Nucleus accumbens (tissue), 56 donors: ENCODE measurements around the gene ADAMTS6.
A peak's percentile ranks its signal among the peaks of the same experiment; 100 is the strongest.

Source experiments
- DNase-seq, 56 donors: peaks; one replicate each; lab custom pipeline; 2025; lab: John Stamatoyannopoulos, UW

The ADAMTS6 gene

DNA sequence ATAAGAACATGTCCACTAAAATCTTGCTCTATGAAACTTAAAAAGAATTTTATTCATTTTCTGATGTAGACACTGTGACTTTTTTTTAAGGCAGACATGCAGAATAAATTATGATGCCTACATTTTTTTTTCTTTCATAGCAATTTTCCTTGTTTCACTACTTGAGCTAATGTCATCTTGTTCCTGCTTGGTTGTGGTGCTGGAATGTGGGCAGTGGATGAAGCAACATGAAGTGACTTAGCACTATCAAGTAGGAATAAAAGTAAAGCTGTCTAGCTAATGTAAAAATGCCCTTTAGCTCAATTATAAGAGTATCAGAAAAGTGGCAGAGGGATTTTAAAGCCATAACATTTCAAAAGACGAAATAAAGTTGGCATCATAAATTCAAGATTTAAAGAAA lies 191.0 kb downstream of the ADAMTS6 start:
- DNase-seq, result no peak

DNA sequence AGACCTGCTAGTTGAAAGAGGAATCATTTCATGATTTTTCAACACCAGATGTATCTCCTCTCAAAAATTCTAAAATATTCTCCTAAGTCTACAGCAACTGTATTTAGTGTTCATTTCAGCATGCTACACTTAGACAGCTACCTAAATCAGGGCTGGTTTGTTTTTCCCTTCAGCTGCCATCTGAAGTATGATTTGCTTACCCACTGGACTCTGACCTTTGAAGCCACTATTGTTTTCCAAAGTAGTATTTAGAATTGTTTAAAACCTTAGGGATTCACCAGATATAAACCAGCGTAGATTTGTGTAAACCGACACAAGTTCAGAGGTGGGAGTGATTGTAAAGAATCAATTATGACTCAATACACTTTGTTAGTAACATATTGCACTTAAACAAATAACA lies 193.1 kb downstream of the ADAMTS6 start:
- no peak for DNase-seq

DNA sequence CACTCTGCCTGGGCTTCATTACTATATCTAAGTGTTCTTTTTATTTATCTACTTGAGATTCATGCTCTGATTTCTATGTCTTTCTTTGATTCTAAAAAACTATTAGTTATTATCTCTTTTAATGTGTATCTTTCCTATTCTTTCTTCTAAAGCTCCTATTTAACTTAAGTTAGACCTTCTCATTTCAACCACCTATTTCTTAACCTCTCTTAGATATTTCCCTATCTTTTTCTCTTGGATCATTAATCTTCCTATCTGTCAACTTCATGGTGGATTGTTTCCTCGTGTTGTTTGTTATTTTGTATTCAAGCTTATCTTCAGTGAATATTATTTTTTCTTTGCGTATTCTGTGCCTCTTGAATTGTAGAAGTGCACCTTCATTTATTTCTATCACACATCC lies 202.1 kb downstream of the ADAMTS6 start:
- no peak for DNase-seq

DNA sequence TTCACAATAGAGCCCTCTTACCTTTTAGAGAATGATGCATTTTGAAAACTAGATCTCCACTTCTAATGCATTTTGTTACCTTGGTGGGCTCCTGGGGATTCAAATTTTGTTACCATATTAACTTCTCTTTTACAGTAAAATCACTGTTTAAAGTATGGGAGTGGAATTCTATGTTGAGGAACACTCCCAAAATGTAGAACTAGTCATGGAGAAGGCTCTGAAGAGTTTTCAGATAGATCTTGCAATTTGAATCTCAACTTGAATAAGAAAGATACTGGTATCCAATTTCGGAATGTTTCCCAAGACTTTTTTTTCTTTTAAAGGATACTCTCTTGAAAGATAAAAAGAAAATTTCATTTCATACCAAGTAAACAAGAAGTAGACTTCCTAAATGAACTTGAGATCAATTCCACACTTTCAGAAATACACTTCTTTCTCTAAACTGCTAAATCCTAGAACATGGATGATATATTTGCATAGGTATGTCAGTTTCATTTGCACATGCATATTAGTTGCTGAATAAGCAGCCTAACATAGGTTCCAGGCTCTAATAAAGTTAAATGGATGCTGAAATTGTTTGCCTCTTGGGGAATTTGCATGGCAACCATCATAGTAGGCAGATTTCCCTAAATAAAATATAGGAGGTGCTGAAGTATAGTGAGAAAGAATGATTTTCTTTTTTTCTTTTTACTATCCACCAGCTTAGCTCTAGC lies 205.4 kb downstream of the ADAMTS6 start:
- no peak for DNase-seq

DNA sequence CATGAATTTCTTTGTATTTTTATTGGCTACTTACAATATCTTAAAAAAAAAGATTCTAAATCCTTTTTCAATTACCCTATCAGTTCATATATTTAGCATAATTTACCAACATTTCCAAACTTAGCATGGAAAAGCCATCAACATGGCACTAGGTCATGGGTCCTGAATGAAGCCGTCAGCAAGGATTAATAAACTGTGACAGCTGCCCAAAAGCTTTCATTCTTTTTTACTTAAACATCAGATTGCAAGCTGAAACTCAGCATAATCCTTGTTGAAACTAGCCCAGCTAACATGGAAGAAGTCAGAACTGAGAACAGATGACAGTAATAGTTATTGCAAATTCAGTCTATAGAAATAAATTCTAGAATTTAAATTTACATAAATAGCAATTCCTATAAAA lies 209.8 kb downstream of the ADAMTS6 start:
- DNase-seq, result no peak

DNA sequence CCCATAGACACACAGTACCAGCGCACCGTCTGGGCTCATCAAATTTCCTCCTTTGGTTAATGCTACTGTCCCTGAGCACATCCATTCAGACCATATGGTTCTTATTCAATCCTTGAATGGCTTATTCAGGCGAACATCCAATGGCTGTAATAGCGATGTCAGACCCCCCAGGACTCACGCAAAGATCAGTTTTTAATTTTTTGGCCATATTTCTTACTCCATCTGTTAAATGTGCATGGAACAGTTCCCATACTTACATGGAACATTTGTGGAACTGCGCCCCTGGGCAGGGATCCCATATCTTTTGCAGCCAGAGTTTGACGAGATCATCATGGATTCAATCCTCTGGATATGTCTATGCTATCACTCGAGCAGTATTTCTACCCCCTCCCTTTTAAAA lies 213.2 kb downstream of the ADAMTS6 start:
- DNase-seq, result no peak

DNA sequence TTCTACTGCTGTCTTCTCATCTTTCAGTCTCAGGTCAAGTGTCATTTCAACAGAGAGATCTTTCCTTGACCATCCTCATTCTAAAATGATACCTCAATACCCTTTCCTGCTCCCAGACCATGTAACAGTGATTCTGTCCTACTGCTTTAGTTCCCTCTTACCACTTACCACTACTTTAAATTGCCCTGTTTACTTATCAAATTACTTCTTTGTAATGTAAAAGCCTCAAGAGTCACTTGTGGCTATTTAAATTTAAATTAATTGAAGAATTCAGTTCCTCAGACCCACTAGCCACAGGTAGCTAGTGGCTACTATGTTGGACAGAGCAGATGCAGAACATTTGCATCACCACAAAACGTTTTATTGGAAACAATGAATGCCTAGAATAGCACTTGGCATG lies 217.3 kb downstream of the ADAMTS6 start:
- no peak for DNase-seq

DNA sequence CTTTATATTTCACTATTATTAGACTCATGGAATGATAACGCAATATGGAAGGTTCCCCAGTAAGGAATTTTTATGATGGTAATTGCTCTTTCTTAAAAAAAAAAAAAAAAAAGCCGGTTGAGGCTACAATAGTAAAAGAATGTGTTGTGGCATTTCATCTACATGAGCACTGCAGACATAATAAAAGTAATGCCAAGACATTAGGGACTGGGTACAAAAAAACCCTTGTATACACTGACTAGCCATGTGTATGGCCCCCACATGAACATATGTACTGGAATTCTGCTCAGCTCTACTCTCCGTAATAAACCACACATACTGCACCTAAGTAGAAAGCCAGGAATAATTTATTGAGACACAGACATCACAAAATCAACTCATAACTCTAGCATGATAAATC lies 218.4 kb downstream of the ADAMTS6 start:
- DNase-seq, result no peak

DNA sequence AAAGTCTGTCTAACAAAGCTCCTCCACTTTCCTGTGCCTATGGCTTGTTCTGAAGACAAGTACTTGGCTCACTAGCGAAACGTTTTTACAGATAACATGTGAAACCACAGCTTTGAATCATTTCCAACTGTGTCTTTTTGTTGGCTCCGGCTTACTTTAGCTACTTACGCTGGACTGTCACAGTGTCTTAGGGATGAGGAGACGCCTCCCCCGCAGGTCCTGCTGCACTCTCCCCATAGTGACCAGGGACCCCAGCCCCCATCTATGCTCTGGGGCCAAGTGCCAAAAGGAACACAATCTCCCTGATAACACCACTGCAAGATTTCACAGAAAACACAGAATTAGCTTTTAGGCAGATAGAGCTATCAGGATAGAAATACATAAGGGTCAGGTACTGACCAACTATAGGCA lies 219.1 kb downstream of the ADAMTS6 start:
- DNase-seq, result no peak

DNA sequence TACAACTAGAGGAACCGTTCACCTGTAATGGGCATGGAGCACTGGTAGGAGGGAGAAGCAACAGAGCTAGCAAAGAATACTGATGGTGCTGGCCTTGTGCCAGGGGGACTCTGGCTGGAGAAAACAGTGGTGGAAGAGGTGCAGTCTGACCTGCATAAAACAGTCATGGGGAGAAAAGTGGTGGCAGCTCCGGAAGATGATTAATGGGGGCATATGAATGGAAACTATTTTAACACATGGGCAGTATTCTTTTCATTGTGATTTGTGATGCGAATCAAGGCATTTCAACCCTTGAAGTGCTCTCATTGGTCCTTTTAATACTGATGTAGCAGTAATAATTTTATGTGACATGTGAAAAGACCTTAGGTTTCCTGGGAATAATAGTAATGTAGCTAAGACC lies 219.6 kb downstream of the ADAMTS6 start:
- DNase-seq, result peak in 5 of 56 donors; percentile 1 to 27 (median 3)

DNA sequence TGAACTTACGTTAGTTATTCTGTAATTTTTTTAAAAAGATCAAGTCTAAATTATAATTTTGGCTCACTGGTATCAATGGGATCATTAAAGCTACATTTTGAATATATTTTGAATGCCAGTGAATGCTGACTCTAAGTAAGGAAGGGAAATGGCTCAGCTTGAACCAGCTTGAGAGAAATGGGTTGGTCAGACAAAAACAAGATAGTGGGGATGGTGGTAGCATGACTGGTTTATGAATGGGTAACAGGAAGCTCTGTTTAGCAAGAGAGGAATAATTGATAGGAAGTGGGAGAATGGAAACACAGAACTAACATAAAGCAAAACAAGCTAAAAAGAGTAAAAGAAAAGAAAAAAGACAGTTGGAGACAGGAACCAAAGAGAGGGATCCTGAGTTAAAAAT lies 220.2 kb downstream of the ADAMTS6 start:
- DNase-seq, result no peak

DNA sequence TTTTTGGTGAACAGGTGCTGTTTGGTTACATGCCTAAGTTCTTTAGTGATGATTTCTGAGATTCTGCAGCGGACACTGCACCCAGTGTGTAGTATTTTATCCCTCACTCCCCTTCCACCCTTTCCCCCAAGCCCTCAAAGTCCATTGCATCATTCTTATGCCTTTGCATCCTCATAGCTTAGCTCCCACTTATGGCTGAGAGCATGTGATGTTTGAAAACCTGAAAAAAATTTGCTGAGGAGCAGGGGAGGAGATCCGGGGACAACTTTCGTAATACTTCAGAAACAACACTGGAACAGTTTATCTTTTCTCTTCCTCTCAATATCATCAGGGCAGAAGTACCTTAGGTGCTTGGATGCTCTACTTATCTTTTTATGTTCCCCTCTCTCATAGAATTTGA lies 226.4 kb downstream of the ADAMTS6 start:
- no peak for DNase-seq

DNA sequence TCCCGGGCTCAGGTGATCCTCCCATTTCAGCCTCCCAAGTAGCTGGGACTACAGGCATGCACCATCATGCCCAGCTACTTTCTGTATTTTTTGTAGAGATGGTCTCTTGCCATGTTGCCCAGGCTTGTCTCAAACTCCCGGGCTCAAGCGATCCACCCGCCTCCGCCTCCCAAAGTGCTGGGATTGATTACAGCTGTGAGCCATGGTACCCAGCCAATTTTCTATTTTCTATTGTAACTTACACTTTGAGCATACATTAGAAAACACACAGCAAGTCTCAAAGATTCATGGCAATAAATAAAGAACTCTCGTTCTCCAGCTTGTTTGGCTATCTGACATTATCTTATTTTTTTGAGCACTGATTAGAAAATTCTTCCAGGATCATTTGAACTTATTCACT lies 228.7 kb downstream of the ADAMTS6 start:
- no peak for DNase-seq

DNA sequence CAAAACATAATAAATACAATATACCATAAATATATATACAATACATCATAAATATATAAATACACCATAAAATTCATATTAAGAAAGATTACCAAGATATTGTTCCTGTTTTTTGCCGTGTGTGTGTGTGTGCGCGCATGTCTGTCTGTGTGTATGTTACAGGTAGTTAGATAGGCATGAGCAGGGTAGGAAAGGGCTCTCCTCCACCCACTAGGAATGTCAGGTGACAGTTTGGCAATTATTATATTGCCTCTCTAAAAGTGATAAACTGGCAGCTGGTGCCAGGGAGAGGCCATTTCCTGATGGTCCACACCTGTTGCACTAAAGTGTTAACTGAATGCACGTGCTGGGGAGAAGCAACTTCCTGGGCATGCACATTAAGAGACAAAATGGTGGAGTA lies 232.8 kb downstream of the ADAMTS6 start:
- no peak for DNase-seq

DNA sequence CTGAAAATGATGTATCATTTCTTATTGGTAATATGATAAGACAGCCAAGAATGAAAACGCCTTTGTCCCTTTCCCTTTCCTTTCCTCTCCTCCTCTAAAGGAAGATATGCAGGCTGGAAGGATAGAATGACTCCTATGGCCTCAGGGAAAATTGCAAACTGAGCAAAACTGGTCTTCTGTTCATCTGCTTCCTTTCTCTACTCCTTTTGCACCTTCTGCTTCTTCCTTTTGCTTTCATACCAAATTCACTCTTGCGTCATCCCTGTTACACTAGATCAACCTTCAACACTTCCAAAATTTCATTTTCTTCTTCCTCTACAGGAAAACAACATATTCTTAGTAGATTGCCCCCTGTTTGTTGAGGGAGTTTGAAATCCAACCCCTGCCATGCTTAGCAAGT lies 234.1 kb downstream of the ADAMTS6 start:
- DNase-seq, result no peak

DNA sequence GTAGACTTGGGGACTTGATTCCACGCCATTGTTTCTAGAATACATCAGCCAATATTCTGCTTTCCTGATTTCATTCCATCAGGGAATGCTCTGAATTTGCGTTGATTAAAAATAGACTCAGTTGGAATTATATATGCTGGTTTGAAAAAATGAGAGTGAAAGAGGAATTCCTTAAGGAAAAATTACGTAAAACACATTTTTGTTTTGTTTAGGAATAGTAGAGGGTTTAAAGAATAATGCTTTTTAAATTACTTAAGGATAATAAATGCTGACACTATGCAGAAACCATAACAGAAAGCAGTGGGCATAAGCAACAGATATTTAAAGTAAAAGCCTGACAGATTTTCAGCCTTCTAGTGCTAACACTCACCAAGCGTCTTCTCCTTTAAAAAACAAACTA lies 235.0 kb downstream of the ADAMTS6 start:
- no peak for DNase-seq

DNA sequence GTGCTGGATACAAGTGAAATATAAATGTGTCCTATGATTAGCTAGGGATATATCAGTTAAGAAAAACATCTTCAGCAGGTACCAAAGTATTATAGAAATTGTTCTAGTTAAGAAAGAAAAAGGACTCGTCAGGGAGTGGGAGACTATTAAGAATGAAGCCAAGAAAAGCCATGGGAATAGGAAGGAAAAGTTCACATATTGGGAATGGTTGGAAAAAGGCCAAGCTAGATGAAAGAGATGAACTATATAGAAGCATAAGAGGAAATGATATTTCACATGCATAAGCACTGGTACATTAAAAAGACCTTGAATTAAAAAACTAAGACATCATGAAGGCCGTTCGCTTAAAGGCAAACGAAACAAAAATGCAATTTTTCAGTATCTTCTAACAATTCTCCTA lies 237.7 kb downstream of the ADAMTS6 start:
- DNase-seq, result no peak

DNA sequence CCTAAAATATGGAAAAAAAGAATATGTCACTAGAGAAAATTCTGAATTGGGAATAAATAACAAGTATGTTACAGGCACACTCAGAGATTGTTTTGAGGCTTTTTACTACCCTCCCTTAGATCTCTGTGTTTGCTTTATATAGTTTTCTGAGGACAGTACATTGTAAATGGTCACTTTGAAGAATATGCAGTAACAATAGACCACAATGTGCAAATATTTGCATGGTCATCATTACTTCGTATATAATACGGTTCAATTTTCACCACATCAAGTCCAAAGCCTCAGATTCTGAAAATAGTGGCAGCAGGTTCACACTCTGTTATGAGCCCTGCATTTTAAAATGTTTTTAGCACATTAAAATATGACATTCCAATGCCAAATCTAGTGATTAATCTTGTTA lies 238.6 kb downstream of the ADAMTS6 start:
- DNase-seq, result no peak

DNA sequence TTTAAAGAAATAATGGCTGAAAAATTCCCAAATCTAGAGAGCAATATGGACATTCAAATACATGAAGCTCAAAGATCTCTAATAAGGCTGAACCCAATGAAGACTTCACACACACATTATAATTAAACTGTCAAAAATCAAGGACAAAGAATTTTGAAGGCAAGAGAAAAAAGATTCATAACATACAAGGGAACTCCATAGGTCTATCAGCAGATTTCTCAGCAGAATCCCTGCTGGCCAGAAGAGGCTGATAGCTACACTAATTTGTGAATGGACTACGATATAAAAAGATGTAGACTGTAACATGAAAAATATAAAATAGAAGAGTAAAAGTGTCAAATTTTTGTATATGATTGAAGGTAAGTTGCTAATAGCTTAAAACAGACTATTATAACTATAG lies 251.9 kb downstream of the ADAMTS6 start:
- no peak for DNase-seq

DNA sequence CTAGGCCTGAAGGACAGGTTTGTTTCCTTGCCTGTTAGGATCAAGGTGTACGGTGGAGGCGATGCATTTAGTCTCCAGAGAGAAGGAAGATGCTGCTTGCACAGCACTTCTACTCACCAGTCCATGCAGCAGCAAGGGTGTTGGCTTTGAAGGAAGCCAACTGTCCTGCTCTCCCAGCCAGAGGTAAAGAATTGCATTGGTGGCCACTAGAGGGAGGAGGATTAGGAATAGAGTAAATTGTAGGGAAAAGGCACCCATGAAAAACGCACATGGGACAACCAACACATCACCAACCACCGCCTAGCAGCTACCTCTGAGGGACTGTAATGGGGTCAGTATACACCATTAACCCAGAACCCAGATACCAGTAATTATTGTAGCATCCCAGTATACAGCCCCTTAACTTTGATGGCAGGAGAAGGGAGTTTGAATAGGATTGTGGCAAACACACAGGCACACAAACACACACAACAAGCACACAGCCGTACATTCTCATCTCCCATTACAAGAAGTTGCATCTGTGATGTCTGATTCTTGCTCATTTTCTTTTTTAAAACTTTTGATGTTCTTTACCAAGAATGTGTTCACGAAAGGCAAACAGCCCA lies 267.7 kb downstream of the ADAMTS6 start:
- DNase-seq, result no peak

DNA sequence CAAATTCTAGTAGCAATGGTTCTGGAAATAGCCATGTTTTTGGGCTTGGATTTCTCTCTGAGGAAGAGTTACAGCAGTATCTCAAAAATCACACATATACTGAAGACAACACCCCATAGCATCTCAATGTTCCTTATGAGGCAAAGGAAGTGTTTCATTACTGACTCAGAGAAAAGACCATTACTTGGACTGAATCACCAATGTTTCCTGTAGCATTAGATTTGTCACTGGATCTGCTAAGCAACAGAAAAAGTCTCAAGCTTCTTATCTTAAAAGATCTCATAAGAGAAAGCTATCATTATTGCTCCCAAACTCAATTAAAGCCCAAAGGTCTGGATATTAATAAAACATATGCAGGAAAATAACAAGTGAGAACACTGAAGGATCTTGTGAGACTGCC lies 272.4 kb downstream of the ADAMTS6 start:
- no peak for DNase-seq

DNA sequence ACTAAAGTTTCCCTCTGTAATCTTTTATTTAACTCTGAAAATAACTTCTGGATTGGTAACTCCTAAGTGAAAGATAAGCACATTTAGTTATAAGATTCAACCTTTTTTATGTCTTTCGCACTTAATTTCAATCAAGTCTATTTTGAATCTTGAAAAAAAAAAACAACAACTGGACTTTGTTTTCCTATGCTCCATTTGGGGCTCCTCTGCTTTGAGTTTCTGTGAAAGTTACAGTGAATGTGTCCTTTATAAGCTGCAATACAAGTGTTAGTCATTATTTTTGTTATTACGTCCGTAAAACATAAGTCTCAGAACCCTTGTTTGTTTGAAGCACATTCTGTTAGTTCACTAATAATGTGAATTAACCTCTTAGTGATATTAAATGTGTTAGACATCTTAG lies 276.8 kb downstream of the ADAMTS6 start:
- DNase-seq, result no peak

DNA sequence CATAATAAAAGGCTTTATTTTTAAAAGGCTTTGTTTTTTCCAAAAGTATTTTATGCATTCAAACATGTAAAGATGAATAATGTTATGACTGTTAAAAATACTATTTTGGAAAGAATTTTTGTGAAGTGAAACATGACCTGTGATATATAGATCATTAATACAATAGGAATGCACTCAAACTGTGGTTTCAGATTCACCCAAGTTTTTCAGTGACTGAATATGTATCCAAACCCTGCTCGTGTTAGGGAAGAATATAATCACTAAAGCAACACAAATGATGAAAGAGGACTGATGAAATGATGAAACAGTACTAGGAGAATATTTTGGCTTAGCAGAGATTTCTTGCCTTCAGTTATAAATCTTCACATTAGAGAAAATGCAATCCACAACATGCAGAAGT lies 278.0 kb downstream of the ADAMTS6 start:
- DNase-seq, result no peak
